SU-DHL-6 (cell line): ENCODE measurements around the gene MREG.

Experiments used
- H2AFZ ChIP-seq: fragments of 200-600 bp; sonication (generic); 2 replicates; pipeline ENCODE4 v1.6.1; 2014; ENCODE audit warnings: low read depth, mild to moderate bottlenecking, moderate library complexity, mixed read lengths, antibody characterized with exemption, low read length; ENCODE audit not compliant: severe bottlenecking
- H3F3A ChIP-seq: fragments of 200-600 bp; shearing (Covaris generic); 2 replicates; pipeline ENCODE4 v1.6.0; 2016; ENCODE audit warnings: antibody characterized with exemption, mild to moderate bottlenecking; ENCODE audit not compliant: insufficient read depth
- H3K27ac ChIP-seq: fragments of 200-600 bp; sonication (generic); 2 replicates; pipeline ENCODE4 v1.5.1; 2016; ENCODE audit warnings: low read depth, mild to moderate bottlenecking, low read length, moderate library complexity, mixed read lengths
- H3K27me3 ChIP-seq: fragments of 200-600 bp; sonication (generic), shearing (Covaris generic); 2 replicates; pipeline ENCODE4 v1.6.0; 2014; ENCODE audit warnings: mild to moderate bottlenecking, low read length
- H3K36me3 ChIP-seq: fragments of 200-600 bp; sonication (generic); 2 replicates; pipeline ENCODE4 v1.6.1; 2014; ENCODE audit warnings: mild to moderate bottlenecking, low read length, mixed read lengths
- H3K4me2 ChIP-seq: fragments of 300-600, 200-600 bp; shearing (Covaris generic), sonication (generic); 2 replicates; pipeline ENCODE4 v1.6.0; 2014; ENCODE audit warnings: low read length, low read depth, mild to moderate bottlenecking; ENCODE audit not compliant: poor library complexity, severe bottlenecking
- H3K4me3 ChIP-seq: fragments of 200-600 bp; sonication (generic); 2 replicates; pipeline ENCODE4 v1.5.1; 2014; ENCODE audit warnings: antibody characterized with exemption, low read length, mild to moderate bottlenecking, mixed read lengths; ENCODE audit not compliant: insufficient read depth, poor library complexity, severe bottlenecking
- H3K79me2 ChIP-seq: fragments of 200-600 bp; sonication (generic); 2 replicates; pipeline ENCODE4 v1.6.1; 2014; ENCODE audit warnings: mild to moderate bottlenecking, low read length, moderate library complexity; ENCODE audit not compliant: insufficient read depth
- H3K9ac ChIP-seq: fragments of 200-600 bp; sonication (generic); 2 replicates; pipeline ENCODE4 v1.7.0; 2014; ENCODE audit warnings: mild to moderate bottlenecking, low read length
- H3K9me2 ChIP-seq: fragments of 200-600 bp; sonication (generic); replicated peaks from 2 replicates; pipeline ENCODE4 v1.6.1; 2014; ENCODE audit warnings: low read length; ENCODE audit not compliant: insufficient read depth
- H3K9me3 ChIP-seq: fragments of 200-600 bp; sonication (generic); 2 replicates; pipeline ENCODE4 v1.6.1; 2014; ENCODE audit warnings: low read length, mixed read lengths; ENCODE audit not compliant: insufficient read depth
- H4K20me1 ChIP-seq: fragments of 200-600 bp; sonication (generic); 2 replicates; pipeline ENCODE4 v1.6.1; 2014; ENCODE audit warnings: low read depth, mild to moderate bottlenecking, antibody characterized with exemption, low read length, moderate library complexity, mixed read lengths
- CTCF ChIP-seq: fragments of 200-600 bp; sonication (generic); IDR thresholded peaks from one replicate; pipeline ENCODE4 v1.5.1; 2017; ENCODE audit warnings: antibody characterized with exemption, mild to moderate bottlenecking, low read length, moderate library complexity; ENCODE audit not compliant: insufficient read depth, poor library complexity, severe bottlenecking
- EZH2phosphoT487 ChIP-seq: fragments of 200-600 bp; sonication (generic), shearing (Covaris generic); conservative IDR thresholded peaks from 2 replicates; pipeline ENCODE4 v1.6.1; 2018; ENCODE audit warnings: mild to moderate bottlenecking, antibody characterized with exemption, low read length, moderate library complexity, mixed read lengths

MREG gene

GRCh38 chr2:215981115-215981514 lies 32.2 kb downstream of the MREG start:
- H3K9me3 ChIP-seq = no peaks in the 10 kb centered on the region; the same call in 1 of the 2 replicates
- no peak overlapping the region for H3K4me3 ChIP-seq
- no peaks in the 10 kb centered on the region for H3K9me2 ChIP-seq
- no peaks in the 10 kb centered on the region for H3K36me3 ChIP-seq
- no peak overlapping the region for H3K4me2 ChIP-seq
- no peak overlapping the region for H3K9ac ChIP-seq
- H3K27me3 ChIP-seq = no peaks in the 10 kb centered on the region
- TF ChIP-seq CTCF (no peak), EZH2phosphoT487 (no peak)
- H3K27ac ChIP-seq = no peak overlapping the region
- H2AFZ ChIP-seq = no peak overlapping the region
- no peaks in the 10 kb centered on the region for H4K20me1 ChIP-seq
- H3K79me2 ChIP-seq = no peaks in the 10 kb centered on the region
- no peaks in the 10 kb centered on the region for H3F3A ChIP-seq

DNA sequence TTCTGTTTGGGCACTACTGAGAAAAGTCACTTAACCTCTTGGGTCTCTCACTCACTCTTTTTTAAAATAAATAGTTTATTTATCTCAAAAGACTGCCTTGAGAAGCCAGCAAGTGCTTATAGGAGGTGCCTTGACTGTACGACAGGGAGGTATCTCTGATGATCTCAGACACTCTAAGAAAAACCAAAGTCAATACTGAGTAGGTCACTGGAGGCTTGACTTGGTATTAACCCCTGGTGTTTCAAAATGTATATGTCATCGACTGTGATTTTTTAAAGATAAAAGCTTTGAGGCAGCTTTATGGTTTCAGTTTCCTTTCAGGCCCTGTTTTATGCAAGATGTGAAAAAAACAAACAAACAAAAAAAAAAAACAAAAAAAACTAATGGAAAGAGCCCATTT lies 33.7 kb downstream of the MREG start:
- no peak overlapping the region for H2AFZ ChIP-seq
- H3K27me3 ChIP-seq = no peaks in the 10 kb centered on the region
- no peak overlapping the region for H3K9ac ChIP-seq
- H3K9me3 ChIP-seq = no peaks in the 10 kb centered on the region; the same call in 1 of the 2 replicates
- no peaks in the 10 kb centered on the region for H4K20me1 ChIP-seq
- TF ChIP-seq CTCF (no peak), EZH2phosphoT487 (no peak)
- no peaks in the 10 kb centered on the region for H3K79me2 ChIP-seq
- no peak overlapping the region for H3K4me2 ChIP-seq
- no peak overlapping the region for H3K4me3 ChIP-seq
- no peak overlapping the region for H3K27ac ChIP-seq
- no peaks in the 10 kb centered on the region for H3F3A ChIP-seq
- H3K36me3 ChIP-seq = no peaks in the 10 kb centered on the region
- H3K9me2 ChIP-seq = no peaks in the 10 kb centered on the region

DNA sequence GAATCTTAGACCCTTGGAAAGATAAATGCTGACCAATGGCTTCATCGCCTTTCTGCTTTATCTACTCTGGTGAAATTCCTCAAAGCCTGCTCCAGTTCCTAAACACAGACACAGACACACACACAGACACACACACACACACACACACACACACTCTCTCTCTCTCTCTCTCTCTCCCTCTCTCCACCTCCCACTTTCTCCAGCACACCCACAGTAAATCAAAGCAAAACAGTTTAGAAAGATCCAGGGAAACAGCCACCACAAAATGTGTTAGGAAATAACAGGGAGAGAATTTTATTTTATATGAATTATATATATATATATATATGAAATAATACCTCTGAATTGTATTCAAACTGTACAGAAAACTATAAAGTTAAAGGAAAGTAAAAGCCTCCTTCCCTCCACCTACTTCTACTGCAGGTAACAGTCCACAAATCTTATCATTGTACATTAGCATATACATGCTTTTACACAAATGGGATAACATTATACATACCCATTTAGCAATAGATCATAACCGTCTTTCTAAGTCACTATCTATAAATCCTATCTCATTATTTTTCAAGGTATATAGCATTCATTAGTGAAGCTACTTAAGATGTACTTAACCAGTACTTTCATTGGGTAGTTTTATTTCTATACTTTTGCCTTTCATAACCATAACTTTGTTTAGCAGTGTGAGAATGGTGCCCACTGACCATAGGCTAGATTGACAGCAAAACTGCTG lies 38.5 kb downstream of the MREG start:
- H3K36me3 ChIP-seq = no peaks in the 10 kb centered on the region
- no peaks in the 10 kb centered on the region for H3F3A ChIP-seq
- no peaks in the 10 kb centered on the region for H3K9me2 ChIP-seq
- no peak overlapping the region for H3K9ac ChIP-seq
- no peak overlapping the region for H2AFZ ChIP-seq
- H3K4me3 ChIP-seq = no peak overlapping the region
- no peak overlapping the region for H3K4me2 ChIP-seq
- H3K27ac ChIP-seq = no peak overlapping the region
- H3K9me3 ChIP-seq = no peaks in the 10 kb centered on the region
- no peaks in the 10 kb centered on the region for H3K27me3 ChIP-seq
- no peak for TF ChIP-seq CTCF
- no peak for TF ChIP-seq EZH2phosphoT487
- no peaks in the 10 kb centered on the region for H3K79me2 ChIP-seq
- H4K20me1 ChIP-seq = no peaks in the 10 kb centered on the region
